Activated CD8-positive, alpha-beta memory T cell treated with anti-CD3 and anti-CD28 coated beads for 24 hours (primary cell): ENCODE results near the gene TSKU.

Source experiments
- DNase-seq: peaks from one replicate; pipeline ENCODE4 v3.0.0-alpha.2; 2020

TSKU gene

GRCh38 chr11:76771446-76772099, 11.6 kb upstream of the TSKU start:
- DNase-seq = no peak

GRCh38 chr11:76772100-76772782, 10.9 kb upstream of the TSKU start:
- no peak for DNase-seq

- no peak for DNase-seq
Observed at GRCh38 chr11:76772783-76773106, 10.4 kb upstream of the TSKU start.

GRCh38 chr11:76773921-76774361, 9.2 kb upstream of the TSKU start:
- DNase-seq = no peak

GRCh38 chr11:76776472-76776871, 6.7 kb upstream of the TSKU start:
- no peak for DNase-seq

- DNase-seq = no peak
Observed at GRCh38 chr11:76777305-76777704, 5.9 kb upstream of the TSKU start.

- DNase-seq = no peak
Observed at GRCh38 chr11:76777876-76778275, 5.3 kb upstream of the TSKU start.

- no peak for DNase-seq
Observed at GRCh38 chr11:76778874-76779273, 4.3 kb upstream of the TSKU start.

- DNase-seq = no peak
Observed at GRCh38 chr11:76781046-76781801, 1.9 kb upstream of the TSKU start.

- DNase-seq = no peak
Observed at GRCh38 chr11:76781807-76782530, 1.2 kb upstream of the TSKU start.

- DNase-seq = peak; percentile 74
Observed at GRCh38 chr11:76782531-76783293, 444 bp upstream of the TSKU start.

GRCh38 chr11:76783896-76784813, 999 bp downstream of the TSKU start:
- DNase-seq = no peak

GRCh38 chr11:76785513-76785912, 2.4 kb downstream of the TSKU start:
- DNase-seq = no peak

GRCh38 chr11:76786016-76786415, 2.9 kb downstream of the TSKU start:
- DNase-seq = no peak

GRCh38 chr11:76786441-76787014, 3.4 kb downstream of the TSKU start:
- no peak for DNase-seq

- no peak for DNase-seq
Observed at GRCh38 chr11:76787271-76787670, 4.1 kb downstream of the TSKU start.

GRCh38 chr11:76787911-76788596, 4.9 kb downstream of the TSKU start:
- no peak for DNase-seq

- no peak for DNase-seq
Observed at GRCh38 chr11:76788661-76789442, 5.7 kb downstream of the TSKU start.

- DNase-seq = no peak
Observed at GRCh38 chr11:76789443-76789719, 6.2 kb downstream of the TSKU start.

GRCh38 chr11:76790251-76790650, 7.1 kb downstream of the TSKU start:
- peak; percentile 41 for DNase-seq
